HL-60 (cell line): ENCODE measurements around the gene NPPA.

Experiments used
- DNase-seq, 2 experiments: peaks; one replicate each; pipeline ENCODE4 v3.0.0-alpha.2; 2010 to 2020; ENCODE audit warnings: low read depth in 1 of 2, low spot score in 1 of 2
- H3K27ac ChIP-seq: fragments of 250-450 bp; sonication (Bioruptor Pico); replicated peaks from 2 replicates; pipeline ENCODE4 v1.5.1; 2020; ENCODE audit warnings: mild to moderate bottlenecking, moderate library complexity
- H3K27me3 ChIP-seq: fragments of 250-450 bp; sonication (Bioruptor Pico); 2 replicates; pipeline ENCODE4 v1.5.1; 2021; ENCODE audit warnings: mild to moderate bottlenecking, moderate library complexity; ENCODE audit not compliant: insufficient read depth, poor library complexity, severe bottlenecking
- H3K4me3 ChIP-seq: replicated peaks from 2 replicates; pipeline ENCODE4 v1.5.1; 2011; ENCODE audit warnings: mild to moderate bottlenecking, control low read depth, low read length; ENCODE audit not compliant: insufficient read depth
- GABPA ChIP-seq: IDR thresholded peaks from 2 replicates; pipeline ENCODE4 v1.6.1; 2012; ENCODE audit warnings: low read depth
- POLR2AphosphoS5 ChIP-seq: IDR thresholded peaks from 2 replicates; pipeline ENCODE4 v1.6.1; 2012; ENCODE audit warnings: low read depth
- SPI1 ChIP-seq: IDR thresholded peaks from 2 replicates; pipeline ENCODE4 v1.6.1; 2012; ENCODE audit warnings: low read depth, mild to moderate bottlenecking, borderline replicate concordance
- TF ChIP-seq, protein P1 (sequence below): IDR thresholded peaks from one replicate; pipeline ENCODE4 v1.5.1; 2011; ENCODE audit warnings: low read length, control low read depth, inconsistent platforms; ENCODE audit not compliant: insufficient read depth
- TF ChIP-seq, protein P2 (sequence below): IDR thresholded peaks from 2 replicates; pipeline ENCODE4 v1.6.1; 2012; ENCODE audit warnings: low read depth; ENCODE audit not compliant: insufficient replicate concordance

Gene NPPA

DNA sequence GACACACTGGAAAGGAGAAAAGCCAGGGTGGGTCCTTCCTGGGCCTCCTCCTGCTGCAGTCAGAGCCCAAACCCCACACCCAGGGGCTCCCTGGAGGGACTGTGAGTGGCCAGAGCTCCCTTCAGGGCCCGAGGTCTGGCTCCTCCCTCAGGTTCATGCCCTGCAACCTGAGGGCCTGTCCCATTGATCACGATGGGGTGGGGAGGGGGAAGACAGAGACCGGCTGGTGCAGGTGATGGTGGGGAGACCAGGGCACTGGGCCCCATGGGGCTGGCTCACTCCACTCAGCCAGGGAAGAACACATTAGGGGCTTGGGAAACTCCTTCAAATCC is 41.3 kb upstream of the NPPA start:
- Histone ChIP-seq H3K27me3 (no peaks in the 10 kb centered on the region), H3K27ac (no peak overlapping the region), H3K4me3 (no peak overlapping the region)
- no peak for DNase-seq
- TF ChIP-seq POLR2AphosphoS5 (no peak), GABPA (no peak), SPI1 (no peak)
- TF ChIP-seq, protein P1, sequence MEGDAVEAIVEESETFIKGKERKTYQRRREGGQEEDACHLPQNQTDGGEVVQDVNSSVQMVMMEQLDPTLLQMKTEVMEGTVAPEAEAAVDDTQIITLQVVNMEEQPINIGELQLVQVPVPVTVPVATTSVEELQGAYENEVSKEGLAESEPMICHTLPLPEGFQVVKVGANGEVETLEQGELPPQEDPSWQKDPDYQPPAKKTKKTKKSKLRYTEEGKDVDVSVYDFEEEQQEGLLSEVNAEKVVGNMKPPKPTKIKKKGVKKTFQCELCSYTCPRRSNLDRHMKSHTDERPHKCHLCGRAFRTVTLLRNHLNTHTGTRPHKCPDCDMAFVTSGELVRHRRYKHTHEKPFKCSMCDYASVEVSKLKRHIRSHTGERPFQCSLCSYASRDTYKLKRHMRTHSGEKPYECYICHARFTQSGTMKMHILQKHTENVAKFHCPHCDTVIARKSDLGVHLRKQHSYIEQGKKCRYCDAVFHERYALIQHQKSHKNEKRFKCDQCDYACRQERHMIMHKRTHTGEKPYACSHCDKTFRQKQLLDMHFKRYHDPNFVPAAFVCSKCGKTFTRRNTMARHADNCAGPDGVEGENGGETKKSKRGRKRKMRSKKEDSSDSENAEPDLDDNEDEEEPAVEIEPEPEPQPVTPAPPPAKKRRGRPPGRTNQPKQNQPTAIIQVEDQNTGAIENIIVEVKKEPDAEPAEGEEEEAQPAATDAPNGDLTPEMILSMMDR: no peak
- TF ChIP-seq, protein P2, sequence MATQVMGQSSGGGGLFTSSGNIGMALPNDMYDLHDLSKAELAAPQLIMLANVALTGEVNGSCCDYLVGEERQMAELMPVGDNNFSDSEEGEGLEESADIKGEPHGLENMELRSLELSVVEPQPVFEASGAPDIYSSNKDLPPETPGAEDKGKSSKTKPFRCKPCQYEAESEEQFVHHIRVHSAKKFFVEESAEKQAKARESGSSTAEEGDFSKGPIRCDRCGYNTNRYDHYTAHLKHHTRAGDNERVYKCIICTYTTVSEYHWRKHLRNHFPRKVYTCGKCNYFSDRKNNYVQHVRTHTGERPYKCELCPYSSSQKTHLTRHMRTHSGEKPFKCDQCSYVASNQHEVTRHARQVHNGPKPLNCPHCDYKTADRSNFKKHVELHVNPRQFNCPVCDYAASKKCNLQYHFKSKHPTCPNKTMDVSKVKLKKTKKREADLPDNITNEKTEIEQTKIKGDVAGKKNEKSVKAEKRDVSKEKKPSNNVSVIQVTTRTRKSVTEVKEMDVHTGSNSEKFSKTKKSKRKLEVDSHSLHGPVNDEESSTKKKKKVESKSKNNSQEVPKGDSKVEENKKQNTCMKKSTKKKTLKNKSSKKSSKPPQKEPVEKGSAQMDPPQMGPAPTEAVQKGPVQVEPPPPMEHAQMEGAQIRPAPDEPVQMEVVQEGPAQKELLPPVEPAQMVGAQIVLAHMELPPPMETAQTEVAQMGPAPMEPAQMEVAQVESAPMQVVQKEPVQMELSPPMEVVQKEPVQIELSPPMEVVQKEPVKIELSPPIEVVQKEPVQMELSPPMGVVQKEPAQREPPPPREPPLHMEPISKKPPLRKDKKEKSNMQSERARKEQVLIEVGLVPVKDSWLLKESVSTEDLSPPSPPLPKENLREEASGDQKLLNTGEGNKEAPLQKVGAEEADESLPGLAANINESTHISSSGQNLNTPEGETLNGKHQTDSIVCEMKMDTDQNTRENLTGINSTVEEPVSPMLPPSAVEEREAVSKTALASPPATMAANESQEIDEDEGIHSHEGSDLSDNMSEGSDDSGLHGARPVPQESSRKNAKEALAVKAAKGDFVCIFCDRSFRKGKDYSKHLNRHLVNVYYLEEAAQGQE: no peak

DNA sequence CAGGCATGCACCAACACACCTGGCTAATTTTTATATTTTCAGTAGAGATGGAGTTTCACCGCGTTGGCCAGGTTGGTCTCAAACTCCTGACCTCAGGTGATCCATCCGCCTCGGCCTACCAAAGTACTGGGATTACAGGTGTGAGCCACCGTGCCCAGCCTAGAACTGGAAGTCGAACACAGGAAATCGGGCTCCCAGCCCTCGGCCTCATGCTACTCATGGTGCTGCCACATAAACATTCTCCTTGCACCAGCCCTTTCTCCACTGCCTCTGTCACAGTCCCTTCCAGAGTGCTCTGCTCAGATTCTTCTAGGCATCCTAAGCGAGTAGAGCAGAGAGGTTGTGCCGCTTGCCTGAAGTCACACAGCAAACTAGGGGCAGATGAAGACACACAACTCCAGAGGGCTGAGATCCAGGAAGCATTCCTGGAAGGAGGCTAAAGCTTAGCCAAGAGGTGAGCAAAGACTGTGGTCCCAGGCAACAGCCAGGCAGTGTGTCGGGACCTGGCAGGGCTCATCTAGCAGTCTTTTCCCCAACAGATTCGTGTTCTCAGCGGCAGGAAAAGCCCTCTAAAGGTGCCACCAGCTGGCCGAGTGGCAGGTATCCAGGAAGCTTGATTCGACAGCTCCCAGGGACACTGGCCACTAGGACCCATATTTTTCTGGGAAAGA is 40.8 kb upstream of the NPPA start:
- H3K27ac ChIP-seq: no peak overlapping the region
- H3K27me3 ChIP-seq: no peaks in the 10 kb centered on the region
- DNase-seq: no peak
- no peak overlapping the region for H3K4me3 ChIP-seq
- TF ChIP-seq SPI1 (no peak), GABPA (no peak), POLR2AphosphoS5 (no peak)
- TF ChIP-seq, protein P1: no peak
- TF ChIP-seq, protein P2: no peak

DNA sequence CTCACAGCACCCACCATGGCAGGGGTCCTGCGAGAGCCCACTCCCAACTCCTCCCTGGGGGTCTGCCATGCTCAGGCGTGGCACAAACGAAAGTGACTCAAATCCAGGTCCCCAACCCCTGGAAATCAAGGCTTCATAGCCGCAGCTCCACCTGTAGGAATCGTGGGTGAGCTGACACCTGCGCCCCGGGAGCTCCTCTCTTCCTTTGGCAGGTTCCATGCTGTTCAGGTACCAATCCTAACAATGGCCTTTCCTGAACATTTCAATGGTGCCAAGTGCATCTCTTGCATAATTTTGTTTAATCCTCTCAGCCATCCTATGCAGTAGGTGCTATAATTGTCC is 40.1 kb upstream of the NPPA start:
- H3K27me3 ChIP-seq: no peaks in the 10 kb centered on the region
- H3K4me3 ChIP-seq: no peak overlapping the region
- H3K27ac ChIP-seq: no peak overlapping the region
- no peak for DNase-seq
- TF ChIP-seq POLR2AphosphoS5: no peak
- TF ChIP-seq GABPA: no peak
- TF ChIP-seq, protein P2: no peak
- no peak for TF ChIP-seq SPI1
- TF ChIP-seq, protein P1: no peak
